Brain microvascular endothelial cell (primary cell): Measurements from ENCODE around the gene TUT1.

Experiments used
- DNase-seq: peaks from one replicate; pipeline ENCODE4 v3.0.0-alpha.2; 2020
- H3K27ac ChIP-seq: fragments of 250-450 bp; sonication (Bioruptor Pico); 2 replicates; pipeline ENCODE4 v1.5.1; 2020; ENCODE audit warnings: mild to moderate bottlenecking, moderate library complexity
- H3K27me3 ChIP-seq: fragments of 250-450 bp; sonication (Bioruptor Pico); replicated peaks from 2 replicates; pipeline ENCODE4 v1.5.1; 2020; ENCODE audit warnings: mild to moderate bottlenecking
- H3K36me3 ChIP-seq: fragments of 250-450 bp; sonication (Bioruptor Pico); replicated peaks from 2 replicates; pipeline ENCODE4 v1.5.1; 2020; ENCODE audit warnings: mild to moderate bottlenecking
- H3K4me3 ChIP-seq: 2 replicates; pipeline ENCODE4 v1.5.1; 2011; ENCODE audit warnings: low read depth, mild to moderate bottlenecking, control low read depth, low read length, moderate library complexity
- CTCF ChIP-seq: IDR thresholded peaks from 2 replicates; pipeline ENCODE4 v1.5.1; 2011; ENCODE audit warnings: low read depth, mild to moderate bottlenecking, moderate library complexity, low read length, control low read depth, inconsistent platforms; ENCODE audit errors: missing control alignments
- in situ Hi-C: cut with HindIII; loops from 2 replicates; pipeline ENCODE4 v1.10.0; 2017; ENCODE audit warnings: low sequenced_read_pairs, low pct_ligation_motif_present

The TUT1 gene

GRCh38 chr11:62599069-62599696, 7.9 kb upstream of the TUT1 start:
- Histone ChIP-seq H3K4me3 (peak overlapping the region; percentile 93), H3K27ac (no peak overlapping the region), H3K27me3 (no peaks in the 10 kb centered on the region), H3K36me3 (peaks cover 46% of the 10 kb centered on the region)
- no peak for TF ChIP-seq CTCF
- DNase-seq = peak; percentile 99
- in situ Hi-C loops = no loop called here

GRCh38 chr11:62595124-62595523, 3.8 kb upstream of the TUT1 start:
- Histone ChIP-seq H3K27me3 (no peaks in the 10 kb centered on the region), H3K4me3 (no peak overlapping the region), H3K27ac (no peak overlapping the region), H3K36me3 (peaks cover 56% of the 10 kb centered on the region)
- in situ Hi-C loops = no loop called here
- no peak for TF ChIP-seq CTCF
- no peak for DNase-seq

- no peaks in the 10 kb centered on the region for H3K27me3 ChIP-seq
- no peak overlapping the region for H3K4me3 ChIP-seq
- in situ Hi-C loops = no loop called here
- peak; percentile 80 for TF ChIP-seq CTCF
- peaks cover 52% of the 10 kb centered on the region for H3K36me3 ChIP-seq
- DNase-seq = peak; percentile 70
- H3K27ac ChIP-seq = no peak overlapping the region
Observed at GRCh38 chr11:62593434-62594044, 2.2 kb upstream of the TUT1 start.

DNA sequence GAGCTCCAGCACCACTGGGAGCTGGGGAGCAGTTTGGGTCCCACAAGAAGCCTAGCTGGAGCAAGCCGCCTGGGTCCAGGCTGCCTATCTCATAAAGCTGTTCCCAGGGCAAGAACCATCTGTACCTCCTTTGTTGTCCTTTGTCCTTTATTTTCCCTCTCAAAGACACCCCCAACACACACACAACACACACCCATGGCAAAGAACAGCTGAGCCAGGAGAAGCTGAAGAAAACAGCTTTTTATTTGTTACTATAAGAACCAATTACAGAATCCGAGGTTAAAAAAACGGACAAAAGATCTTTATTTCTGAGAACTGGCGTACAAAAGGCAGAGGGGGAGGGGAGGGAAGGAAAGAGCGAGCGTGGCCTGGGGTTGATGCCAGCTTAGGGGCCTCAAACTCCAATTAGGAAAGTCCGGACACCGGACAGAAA, 1.7 kb upstream of the TUT1 start:
- peaks cover 52% of the 10 kb centered on the region for H3K36me3 ChIP-seq
- no peak for TF ChIP-seq CTCF
- H3K4me3 ChIP-seq = no peak overlapping the region
- in situ Hi-C loops = no loop called here
- H3K27ac ChIP-seq = no peak overlapping the region
- DNase-seq = no peak
- no peaks in the 10 kb centered on the region for H3K27me3 ChIP-seq

GRCh38 chr11:62592146-62592815, 958 bp upstream of the TUT1 start:
- Histone ChIP-seq H3K4me3 (peak overlapping the region; percentile 84), H3K27me3 (no peaks in the 10 kb centered on the region), H3K36me3 (peaks cover 51% of the 10 kb centered on the region), H3K27ac (peak overlapping the region; percentile 42)
- DNase-seq = no peak
- in situ Hi-C loops = no loop called here
- TF ChIP-seq CTCF = no peak
